CD4-positive, CD25-positive, alpha-beta regulatory T cell (primary cell): ENCODE measurements around the gene ACRBP. TPM values are rescaled to one million over a fixed set of nuclear protein-coding genes. Genes with fewer than 3 reads are reported as not detected.

ENCODE experiments used
- ATAC-seq, 2 donors: fragments of 150-1000 bp; cut with Tn5 transposase; one replicate each; pipeline ENCODE4 v1.10.0; 2021; ENCODE audit warnings: low read depth in 2 of 2, moderate number of reproducible peaks in 2 of 2, moderate library complexity in 1 of 2
- DNase-seq, 3 donors: peaks; one replicate each; pipeline versions ENCODE4 v3.0.0 to v3.0.0-alpha.2; 2012 to 2022; ENCODE audit warnings: mixed read lengths in 1 of 3
- H3K27ac ChIP-seq: one replicate; pipeline ENCODE4 v1.7.0; 2013; ENCODE audit warnings: mild to moderate bottlenecking, low read length; ENCODE audit not compliant: insufficient read depth, poor library complexity, severe bottlenecking
- H3K27me3 ChIP-seq: one replicate; pipeline ENCODE4 v1.7.0; 2013; ENCODE audit warnings: low read length; ENCODE audit not compliant: control insufficient read depth, insufficient read depth
- H3K36me3 ChIP-seq: one replicate; pipeline ENCODE4 v1.7.0; 2013; ENCODE audit warnings: mild to moderate bottlenecking, low read length, moderate library complexity; ENCODE audit not compliant: control insufficient read depth, insufficient read depth
- H3K4me1 ChIP-seq: 2 replicates; pipeline ENCODE4 v1.7.0; 2013; ENCODE audit warnings: mild to moderate bottlenecking, low read length; ENCODE audit not compliant: insufficient read depth, control insufficient read depth, poor library complexity, severe bottlenecking
- H3K4me3 ChIP-seq: one replicate; pipeline ENCODE4 v1.7.0; 2013; ENCODE audit warnings: low read depth, mild to moderate bottlenecking, low read length, moderate library complexity
- H3K9me3 ChIP-seq, 2 experiments: 1 replicate in 1 of 2; 2 replicates in 1 of 2; pipeline ENCODE4 v1.7.0; 2013; ENCODE audit warnings: low read length in 2 of 2, mild to moderate bottlenecking in 1 of 2, moderate library complexity in 1 of 2; ENCODE audit not compliant: control insufficient read depth in 2 of 2
- H3K27ac Mint-ChIP-seq, 3 donors: one replicate each; pipeline ENCODE4 v1.8.0; 2020 to 2022; ENCODE audit warnings: mild to moderate bottlenecking in 3 of 3, mixed read lengths in 3 of 3, moderate library complexity in 2 of 3
- H3K27me3 Mint-ChIP-seq: one replicate; pipeline ENCODE4 v1.8.0; 2022; ENCODE audit warnings: mild to moderate bottlenecking, mixed read lengths
- H3K36me3 Mint-ChIP-seq: one replicate; pipeline ENCODE4 v1.8.0; 2020; ENCODE audit warnings: mixed read lengths
- H3K4me1 Mint-ChIP-seq, 4 donors: one replicate each; pipeline ENCODE4 v1.8.0; 2020 to 2022; ENCODE audit warnings: mixed read lengths in 4 of 4, mild to moderate bottlenecking in 1 of 4
- H3K4me3 Mint-ChIP-seq, 4 donors: one replicate each; pipeline ENCODE4 v1.8.0; 2020 to 2022; ENCODE audit warnings: mild to moderate bottlenecking in 4 of 4, mixed read lengths in 4 of 4, moderate library complexity in 3 of 4
- H3K9me3 Mint-ChIP-seq, 7 donors: one replicate each; pipeline ENCODE4 v1.8.0; 2020 to 2022; ENCODE audit warnings: mixed read lengths in 7 of 7, mild to moderate bottlenecking in 3 of 7, moderate library complexity in 2 of 7
- polyA plus RNA-seq, 4 donors: library from polyadenylated mRNA; unstranded; fragments of 300-500 nt; fragmentation: Illumina TruSeq; gene quantifications; one replicate each; pipeline ENCODE4 v1.2.3, GENCODE V29; 2021
- total RNA-seq: library from RNA; stranded (reverse); gene quantifications from one replicate; pipeline ENCODE4 v1.2.3, GENCODE V29; 2022

Gene ACRBP
- total RNA-seq: 13.7 TPM
- under 1 TPM in 1 of 4 donors, not detected in 3; 0.41 TPM for polyA plus RNA-seq

DNA sequence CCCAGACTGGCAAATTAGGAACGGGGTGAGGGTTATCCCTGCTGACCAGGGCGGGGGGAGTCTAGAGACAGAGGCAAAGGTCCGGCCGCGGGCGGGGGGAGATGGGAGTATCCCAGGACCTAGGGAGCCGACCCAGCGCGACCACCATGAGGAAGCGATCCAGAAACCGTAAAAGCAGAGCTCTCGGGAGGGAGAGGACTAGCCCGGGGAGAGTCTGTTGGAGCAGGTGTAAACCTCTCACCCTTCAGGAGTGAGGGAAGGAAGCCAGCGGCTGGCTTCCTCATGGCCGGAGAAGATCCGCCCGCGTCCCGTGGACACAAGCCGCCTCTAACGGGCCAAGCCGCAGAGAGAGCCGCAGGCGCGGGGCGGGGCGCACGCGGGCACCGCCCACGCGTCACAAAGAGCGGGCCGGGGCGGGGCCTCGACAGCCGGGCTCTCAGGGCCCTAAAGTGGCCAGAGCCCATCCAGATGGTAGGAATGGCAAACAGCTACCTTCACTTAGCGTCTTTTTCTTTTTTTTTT is at the start of gene ACRBP:
TSS of gene ACRBP (minus strand) at position 350 of the 522 bp plus-strand sequence. CDS start at position 284, 66 bp downstream.
- H3K27me3 ChIP-seq: no peaks in the 10 kb centered on the region
- H3K27me3 Mint-ChIP-seq: no peaks in the 10 kb centered on the region
- peaks cover 38% of the 10 kb centered on the region for H3K36me3 Mint-ChIP-seq
- peak within 1 kb of the TSS in 2 of 3 donors; percentile 8 to 74 for H3K27ac Mint-ChIP-seq
- H3K36me3 ChIP-seq: peaks cover 18% of the 10 kb centered on the region
- H3K4me3 ChIP-seq: no peak within 1 kb of the TSS
- H3K4me1 ChIP-seq: peaks cover 8% of the 10 kb centered on the region
- no peak within 1 kb of the TSS for H3K27ac ChIP-seq
- ATAC-seq (peak; percentile 55 to 56), DNase-seq (peak in 2 of 3 donors; percentile 12 to 45)
- peaks cover 0 to 18% (median 4%) of the 10 kb centered on the region in 4 donors for H3K4me1 Mint-ChIP-seq
- peaks cover 12 to 14% of the 10 kb centered on the region in 2 experiments for H3K9me3 ChIP-seq
- peak within 1 kb of the TSS in 3 of 4 donors; percentile 56 to 62 (median 57) for H3K4me3 Mint-ChIP-seq
- peaks cover 0 to 17% (median 3%) of the 10 kb centered on the region in 7 donors for H3K9me3 Mint-ChIP-seq

DNA sequence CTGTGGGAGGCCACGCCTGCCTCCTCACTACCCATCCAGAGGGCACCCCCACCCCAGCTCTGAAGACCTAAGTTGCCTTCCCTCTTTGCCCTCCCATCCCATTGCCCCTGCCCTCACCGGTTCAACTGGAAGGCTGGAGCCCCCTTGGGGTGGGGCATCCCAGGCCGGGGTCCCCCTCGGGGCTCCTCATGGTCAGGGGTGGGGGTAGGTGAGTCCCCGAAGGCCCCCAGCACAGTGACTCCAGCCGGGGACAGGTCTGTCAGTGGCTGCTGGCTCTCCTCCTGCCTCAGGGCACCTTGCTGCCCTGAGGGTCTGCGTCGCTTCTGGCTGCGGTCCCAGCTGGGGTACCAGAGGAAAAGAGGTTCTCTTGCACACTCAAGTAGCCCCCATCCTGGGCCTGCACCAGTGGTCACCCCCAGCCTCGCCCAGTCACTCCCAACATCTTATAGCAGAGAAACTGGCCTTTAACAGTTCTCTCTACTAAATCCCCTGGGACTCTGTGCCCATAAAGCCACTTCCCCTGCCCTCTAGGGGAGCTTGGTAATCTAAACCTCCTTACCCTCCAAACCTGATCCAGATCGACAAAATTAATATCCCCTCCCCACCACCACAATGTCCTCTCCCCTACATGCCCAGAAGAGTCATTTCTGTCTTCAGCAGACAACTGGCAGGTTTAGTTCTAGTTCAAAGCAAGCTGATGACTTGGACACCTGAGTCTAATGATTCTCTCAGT is 48.2 kb upstream of the ACRBP start:
- no peaks in the 10 kb centered on the region for H3K36me3 ChIP-seq
- H3K27me3 ChIP-seq: peaks cover 5% of the 10 kb centered on the region
- peaks cover 31% of the 10 kb centered on the region for H3K27me3 Mint-ChIP-seq
- no peaks in the 10 kb centered on the region for H3K36me3 Mint-ChIP-seq
- no peak overlapping the region for H3K4me3 ChIP-seq
- H3K9me3 Mint-ChIP-seq: peaks cover 0 to 4% (median 0%) of the 10 kb centered on the region in 7 donors
- H3K4me3 Mint-ChIP-seq: no peak overlapping the region
- no peak for DNase-seq
- peaks cover 0 to 28% (median 6%) of the 10 kb centered on the region in 4 donors for H3K4me1 Mint-ChIP-seq
- no peaks in the 10 kb centered on the region for H3K9me3 ChIP-seq
- H3K4me1 ChIP-seq: peaks cover 8% of the 10 kb centered on the region
- ATAC-seq: no peak
- no peak overlapping the region for H3K27ac Mint-ChIP-seq
- H3K27ac ChIP-seq: no peak overlapping the region

DNA sequence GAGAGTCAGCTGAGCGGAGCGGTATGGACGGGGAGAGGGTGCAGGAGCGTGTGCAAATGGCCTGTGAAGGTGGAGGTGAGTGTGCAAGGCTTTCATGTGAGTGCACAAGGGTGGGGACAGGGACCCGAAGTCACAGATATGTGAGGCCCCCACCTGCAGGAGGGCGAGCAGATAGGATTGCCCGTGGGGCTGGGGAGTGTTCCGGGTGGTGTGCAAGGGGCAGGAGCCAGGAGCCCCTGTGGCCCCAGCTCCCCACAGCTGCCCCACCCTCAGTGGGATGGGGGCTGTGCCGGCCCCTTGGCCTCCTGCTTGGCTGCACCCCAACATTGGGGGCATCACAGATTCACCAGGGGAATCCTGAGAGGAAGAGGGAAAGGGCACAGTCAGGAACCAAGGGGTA is 47.5 kb upstream of the ACRBP start:
- peak overlapping the region in 1 of 3 donors; percentile 70 for H3K27ac Mint-ChIP-seq

DNA sequence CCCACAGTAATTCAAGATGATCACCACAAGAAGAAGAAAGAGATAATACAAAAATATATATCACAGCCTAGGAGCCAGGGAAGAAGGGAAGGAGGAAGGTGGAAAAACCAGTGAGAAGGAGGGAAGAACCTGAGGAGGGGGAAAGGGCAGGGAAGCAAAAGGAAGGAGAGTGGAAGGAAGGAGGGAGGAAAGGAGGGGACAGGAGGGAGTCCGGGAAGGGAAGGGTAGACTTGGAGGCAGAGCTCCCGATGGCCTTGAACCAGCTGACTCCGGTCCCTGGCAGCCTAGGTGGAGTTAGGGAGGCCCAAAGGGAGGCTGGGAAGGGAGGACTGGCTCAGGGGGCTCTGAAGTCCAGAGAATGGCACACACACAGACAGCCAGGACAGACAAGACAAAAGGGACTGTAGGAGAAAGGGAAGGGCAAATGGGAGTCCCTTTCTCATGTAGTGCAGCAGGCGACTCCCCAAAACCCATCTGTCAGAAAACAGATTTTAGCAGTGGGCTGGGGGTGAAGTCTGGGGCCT is 46.7 kb upstream of the ACRBP start:
- ATAC-seq (no peak), DNase-seq (no peak)
- H3K4me3 Mint-ChIP-seq: peak overlapping the region in 2 of 4 donors; percentile 2 to 24
- peaks cover 23% of the 10 kb centered on the region for H3K27me3 Mint-ChIP-seq
- H3K4me3 ChIP-seq: no peak overlapping the region
- peaks cover 0 to 1% (median 0%) of the 10 kb centered on the region in 7 donors for H3K9me3 Mint-ChIP-seq
- H3K36me3 Mint-ChIP-seq: no peaks in the 10 kb centered on the region
- no peaks in the 10 kb centered on the region for H3K27me3 ChIP-seq
- no peak overlapping the region for H3K27ac ChIP-seq
- peaks cover 0 to 33% (median 14%) of the 10 kb centered on the region in 4 donors for H3K4me1 Mint-ChIP-seq
- no peak overlapping the region for H3K27ac Mint-ChIP-seq
- no peaks in the 10 kb centered on the region for H3K9me3 ChIP-seq
- peaks cover 11% of the 10 kb centered on the region for H3K4me1 ChIP-seq
- no peaks in the 10 kb centered on the region for H3K36me3 ChIP-seq

More for the DNA sequence above, 47.5 kb upstream of the ACRBP start:
- Mint-ChIP-seq H3K36me3 (no peaks in the 10 kb centered on the region), H3K27me3 (peaks cover 31% of the 10 kb centered on the region), H3K4me1 (peaks cover 0 to 33% (median 12%) of the 10 kb centered on the region in 4 donors), H3K4me3 (no peak overlapping the region), H3K9me3 (peaks cover 0 to 4% (median 0%) of the 10 kb centered on the region in 7 donors)
- no peak overlapping the region for H3K4me3 ChIP-seq
- peaks cover 5% of the 10 kb centered on the region for H3K27me3 ChIP-seq
- H3K36me3 ChIP-seq: no peaks in the 10 kb centered on the region
- H3K27ac ChIP-seq: no peak overlapping the region
- no peak for DNase-seq
- H3K4me1 ChIP-seq: peaks cover 9% of the 10 kb centered on the region
- no peak for ATAC-seq
- no peaks in the 10 kb centered on the region for H3K9me3 ChIP-seq

DNA sequence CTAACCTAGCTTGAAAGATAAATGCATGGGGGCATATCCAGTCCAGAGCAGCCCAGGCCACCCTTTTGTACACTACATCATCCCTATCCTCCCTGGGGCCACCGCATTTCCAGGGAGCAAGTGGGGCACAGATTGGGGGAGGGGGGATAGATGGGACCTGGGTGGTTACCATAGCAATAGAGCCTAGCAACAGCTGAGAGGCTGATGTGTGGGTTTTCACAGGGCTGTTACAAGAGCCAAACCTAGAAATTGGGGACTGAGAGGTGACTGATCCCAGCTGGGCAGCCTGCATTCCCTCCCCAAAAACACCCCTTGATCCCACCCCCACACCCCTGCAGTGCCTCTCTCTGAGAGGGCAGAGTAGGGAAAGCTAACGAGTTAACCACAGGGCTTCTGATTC is 45.7 kb upstream of the ACRBP start:
- Mint-ChIP-seq H3K27me3 (peaks cover 15% of the 10 kb centered on the region), H3K36me3 (no peaks in the 10 kb centered on the region), H3K9me3 (peaks cover 0 to 1% (median 0%) of the 10 kb centered on the region in 7 donors), H3K27ac (peak overlapping the region in 2 of 3 donors; percentile 0 to 87), H3K4me3 (peak overlapping the region in 1 of 4 donors; percentile 42), H3K4me1 (peaks cover 3 to 36% (median 17%) of the 10 kb centered on the region in 4 donors)
- no peaks in the 10 kb centered on the region for H3K9me3 ChIP-seq
- no peaks in the 10 kb centered on the region for H3K27me3 ChIP-seq
- no peaks in the 10 kb centered on the region for H3K36me3 ChIP-seq
- H3K4me3 ChIP-seq: no peak overlapping the region
- H3K27ac ChIP-seq: no peak overlapping the region
- no peak for DNase-seq
- no peak for ATAC-seq
- H3K4me1 ChIP-seq: peaks cover 20% of the 10 kb centered on the region

DNA sequence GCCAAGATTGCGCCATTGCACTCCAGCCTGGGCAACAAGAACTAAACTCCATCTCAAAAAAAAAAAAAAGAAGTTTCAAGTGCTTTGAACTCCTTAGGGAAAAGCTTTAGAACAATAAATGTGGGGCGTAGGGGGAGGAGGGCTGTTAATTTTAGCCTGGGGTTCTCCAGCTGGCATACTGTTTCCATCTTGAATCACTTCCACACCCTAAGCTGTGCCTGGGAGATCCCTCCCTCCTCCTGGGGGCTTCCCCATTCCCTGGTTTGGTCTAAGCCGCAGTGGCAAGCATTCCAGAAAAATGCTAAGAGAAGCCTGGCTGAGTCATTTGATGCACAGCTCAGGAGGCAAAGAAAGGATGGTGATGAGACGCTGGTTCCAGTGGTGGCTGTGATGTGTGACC is 44.2 kb upstream of the ACRBP start:
- peak overlapping the region in 3 of 4 donors; percentile 48 to 66 (median 62) for H3K4me3 Mint-ChIP-seq
- H3K36me3 ChIP-seq: no peaks in the 10 kb centered on the region
- H3K27me3 Mint-ChIP-seq: peaks cover 8% of the 10 kb centered on the region
- ATAC-seq (no peak), DNase-seq (no peak)
- H3K36me3 Mint-ChIP-seq: peaks cover 7% of the 10 kb centered on the region
- H3K4me1 Mint-ChIP-seq: peaks cover 17 to 50% (median 31%) of the 10 kb centered on the region in 4 donors
- H3K27ac Mint-ChIP-seq: peak overlapping the region in 1 of 3 donors; percentile 42
- H3K9me3 Mint-ChIP-seq: peaks cover 0 to 1% (median 0%) of the 10 kb centered on the region in 7 donors
- H3K9me3 ChIP-seq: no peaks in the 10 kb centered on the region
- H3K4me1 ChIP-seq: peaks cover 31% of the 10 kb centered on the region
- H3K4me3 ChIP-seq: no peak overlapping the region
- H3K27me3 ChIP-seq: no peaks in the 10 kb centered on the region
- no peak overlapping the region for H3K27ac ChIP-seq

DNA sequence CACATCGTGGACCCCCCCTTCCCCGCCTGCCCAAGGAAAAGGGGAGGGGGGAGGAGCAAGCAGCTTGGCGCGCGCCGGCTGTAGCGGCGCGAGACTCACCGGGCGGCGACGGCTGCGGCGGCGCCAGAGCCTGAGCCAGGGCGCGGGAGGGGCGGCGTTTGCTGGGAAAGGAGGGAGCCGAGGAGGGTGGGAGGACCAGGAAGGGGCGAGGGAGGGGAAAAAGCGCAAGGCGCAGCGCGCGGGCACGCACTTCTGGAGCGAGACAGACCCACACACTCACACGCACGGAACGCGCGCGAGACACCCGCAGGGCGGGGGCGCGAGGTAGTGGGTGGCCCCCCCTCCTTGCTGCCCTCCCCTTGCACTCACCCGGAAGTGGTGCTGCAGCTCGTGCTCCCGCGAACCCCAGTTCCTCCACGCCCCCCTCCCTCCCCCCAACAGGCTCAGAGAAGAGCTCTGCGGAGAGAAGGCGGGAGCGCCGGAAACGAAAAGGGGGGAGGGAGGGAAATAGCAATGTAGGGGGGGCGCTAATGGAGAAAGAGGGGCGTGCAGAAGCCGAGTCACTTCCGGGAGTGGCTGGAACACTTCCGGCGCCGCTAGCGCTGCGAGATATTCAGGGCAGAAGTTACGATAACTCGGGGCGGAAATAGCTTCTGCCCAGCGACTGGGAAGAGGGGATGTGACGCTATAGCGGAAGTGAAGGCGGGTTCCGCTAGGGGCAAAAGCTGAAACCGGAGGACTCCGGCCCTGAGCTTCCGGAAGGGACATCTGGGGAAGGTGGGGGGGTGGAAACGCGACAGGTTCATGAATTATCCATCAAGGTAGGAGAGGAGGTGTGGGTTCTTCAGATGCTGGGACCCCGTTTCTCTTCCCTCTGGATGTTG is 42.0 kb upstream of the ACRBP start, which contains the start of gene ZNF384:
TSS of gene ZNF384 (minus strand) at position 377 of the 884 bp plus-strand sequence. CDS start 9,855 bp downstream, outside the sequence.
- peaks cover 4% of the 10 kb centered on the region for H3K36me3 ChIP-seq
- H3K27me3 ChIP-seq: no peaks in the 10 kb centered on the region
- DNase-seq: peak; percentile 94 to 99 (median 97)
- Mint-ChIP-seq H3K27me3 (no peaks in the 10 kb centered on the region), H3K4me1 (peaks cover 26 to 66% (median 48%) of the 10 kb centered on the region in 4 donors), H3K36me3 (peaks cover 15% of the 10 kb centered on the region), H3K27ac (peak within 1 kb of the TSS; percentile 97 to 99 (median 98)), H3K4me3 (peak within 1 kb of the TSS; percentile 86 to 97 (median 92)), H3K9me3 (no peaks in the 10 kb centered on the region)
- H3K9me3 ChIP-seq: no peaks in the 10 kb centered on the region
- peak within 1 kb of the TSS; percentile 96 for H3K4me3 ChIP-seq
- H3K4me1 ChIP-seq: peaks cover 39% of the 10 kb centered on the region
- ATAC-seq: peak; percentile 82 to 83
- H3K27ac ChIP-seq: peak within 1 kb of the TSS; percentile 94
